ENCODE data around the gene HIC1. TPM values are rescaled to one million over a fixed set of nuclear protein-coding genes. Genes with fewer than 3 reads are reported as not detected.
"Not testable (repeated sequence)": the region's sequence is repeated elsewhere in the genome, so short reads cannot be mapped to it uniquely, and the experiment has no call there.

The HIC1 gene
- total RNA-seq, 1 donor from 2014 or later: 8.8 TPM

DNA sequence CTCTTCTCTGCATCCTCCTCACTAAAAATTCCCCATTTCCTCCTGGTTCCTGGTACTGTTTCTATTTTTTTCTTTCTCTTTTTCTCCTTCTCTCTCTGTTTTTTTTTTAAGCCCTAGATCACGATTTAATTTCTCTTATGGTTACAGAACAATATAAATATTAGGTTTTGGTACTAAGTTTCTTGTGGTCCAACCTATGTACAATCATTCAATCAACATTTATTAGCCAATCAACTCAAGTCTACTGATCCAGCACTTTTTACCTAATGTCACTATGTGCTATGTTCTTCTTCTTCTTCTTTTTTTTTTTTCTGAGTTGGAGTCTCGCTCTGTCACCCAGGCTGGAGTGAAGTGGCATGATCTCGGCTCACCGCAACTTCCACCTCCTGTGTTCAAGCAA lies 42.4 kb upstream of the HIC1 start:
- DNase-seq (ENCODE audit: low spot score): no peak
- Mint-ChIP-seq H3K9me3 (ENCODE audit: low read depth) (no peaks in the 10 kb centered on the region), H3K36me3 (ENCODE audit: low read depth) (no peaks in the 10 kb centered on the region), H3K4me3 (ENCODE audit: unreplicated experiment) (no peak overlapping the region), H3K27me3 (ENCODE audit: low read depth) (peaks cover 4% of the 10 kb centered on the region), H3K27ac (ENCODE audit: unreplicated experiment) (peak overlapping the region; percentile 90), H3K4me1 (ENCODE audit: low read depth) (peaks cover 37% of the 10 kb centered on the region)
- TF ChIP-seq, protein P1, sequence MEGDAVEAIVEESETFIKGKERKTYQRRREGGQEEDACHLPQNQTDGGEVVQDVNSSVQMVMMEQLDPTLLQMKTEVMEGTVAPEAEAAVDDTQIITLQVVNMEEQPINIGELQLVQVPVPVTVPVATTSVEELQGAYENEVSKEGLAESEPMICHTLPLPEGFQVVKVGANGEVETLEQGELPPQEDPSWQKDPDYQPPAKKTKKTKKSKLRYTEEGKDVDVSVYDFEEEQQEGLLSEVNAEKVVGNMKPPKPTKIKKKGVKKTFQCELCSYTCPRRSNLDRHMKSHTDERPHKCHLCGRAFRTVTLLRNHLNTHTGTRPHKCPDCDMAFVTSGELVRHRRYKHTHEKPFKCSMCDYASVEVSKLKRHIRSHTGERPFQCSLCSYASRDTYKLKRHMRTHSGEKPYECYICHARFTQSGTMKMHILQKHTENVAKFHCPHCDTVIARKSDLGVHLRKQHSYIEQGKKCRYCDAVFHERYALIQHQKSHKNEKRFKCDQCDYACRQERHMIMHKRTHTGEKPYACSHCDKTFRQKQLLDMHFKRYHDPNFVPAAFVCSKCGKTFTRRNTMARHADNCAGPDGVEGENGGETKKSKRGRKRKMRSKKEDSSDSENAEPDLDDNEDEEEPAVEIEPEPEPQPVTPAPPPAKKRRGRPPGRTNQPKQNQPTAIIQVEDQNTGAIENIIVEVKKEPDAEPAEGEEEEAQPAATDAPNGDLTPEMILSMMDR (IDR thresholded peaks at IDR 0.05): no peak

- not testable (repeated sequence) for H3K36me3 Mint-ChIP-seq (ENCODE audit: low read depth); H3K4me3 Mint-ChIP-seq (ENCODE audit: unreplicated experiment); DNase-seq (ENCODE audit: low spot score); H3K9me3 Mint-ChIP-seq (ENCODE audit: low read depth)
- H3K4me1 Mint-ChIP-seq (ENCODE audit: low read depth): peaks cover 37% of the 10 kb centered on the region
- H3K27me3 Mint-ChIP-seq (ENCODE audit: low read depth): peaks cover 12% of the 10 kb centered on the region
- peak overlapping the region; percentile 23 for H3K27ac Mint-ChIP-seq (ENCODE audit: unreplicated experiment)
Measured at GRCh38 chr17:2013220-2013993, 41.5 kb upstream of the HIC1 start.

GRCh38 chr17:2013994-2014317 lies 40.9 kb upstream of the HIC1 start:
- Mint-ChIP-seq H3K4me1 (ENCODE audit: low read depth) (peaks cover 37% of the 10 kb centered on the region), H3K27ac (ENCODE audit: unreplicated experiment) (no peak overlapping the region), H3K9me3 (ENCODE audit: low read depth) (no peaks in the 10 kb centered on the region), H3K27me3 (ENCODE audit: low read depth) (peaks cover 18% of the 10 kb centered on the region), H3K36me3 (ENCODE audit: low read depth) (no peaks in the 10 kb centered on the region), H3K4me3 (ENCODE audit: unreplicated experiment) (no peak overlapping the region)
- TF ChIP-seq, protein P1 (IDR thresholded peaks at IDR 0.05): no peak
- no peak for DNase-seq (ENCODE audit: low spot score)

DNA sequence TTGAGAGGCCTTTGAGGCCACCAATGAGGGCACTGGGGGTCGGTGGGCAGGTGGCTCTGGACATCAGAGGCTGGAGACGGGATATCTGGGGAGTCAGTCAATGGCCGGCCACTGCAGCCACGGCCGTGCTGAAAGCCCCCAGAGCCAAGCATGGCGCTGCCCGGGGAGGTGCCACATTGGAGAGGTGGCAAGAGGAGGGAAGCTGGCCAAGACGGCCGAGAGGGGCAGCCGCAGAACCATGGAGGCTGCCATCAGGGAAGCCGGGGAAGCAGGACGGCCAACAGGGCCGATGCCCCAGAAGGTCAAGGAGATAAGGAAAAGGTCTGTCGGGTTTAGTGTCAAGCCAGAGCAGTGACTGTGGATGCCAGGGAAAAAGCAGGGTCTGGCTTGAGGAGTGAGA lies 39.6 kb upstream of the HIC1 start:
- TF ChIP-seq, protein P1 (IDR thresholded peaks at IDR 0.05): no peak

GRCh38 chr17:2016494-2016893 lies 38.4 kb upstream of the HIC1 start:
- DNase-seq (ENCODE audit: low spot score): no peak
- TF ChIP-seq, protein P1 (IDR thresholded peaks at IDR 0.05): no peak
- peaks cover 36% of the 10 kb centered on the region for H3K4me1 Mint-ChIP-seq (ENCODE audit: low read depth)
- no peaks in the 10 kb centered on the region for H3K9me3 Mint-ChIP-seq (ENCODE audit: low read depth)
- H3K27me3 Mint-ChIP-seq (ENCODE audit: low read depth): peaks cover 32% of the 10 kb centered on the region
- H3K4me3 Mint-ChIP-seq (ENCODE audit: unreplicated experiment): no peak overlapping the region
- peaks cover 4% of the 10 kb centered on the region for H3K36me3 Mint-ChIP-seq (ENCODE audit: low read depth)
- H3K27ac Mint-ChIP-seq (ENCODE audit: unreplicated experiment): no peak overlapping the region

More for the DNA sequence above, 39.6 kb upstream of the HIC1 start:
- DNase-seq (ENCODE audit: low spot score): no peak
- Mint-ChIP-seq H3K4me1 (ENCODE audit: low read depth) (peaks cover 37% of the 10 kb centered on the region), H3K27me3 (ENCODE audit: low read depth) (peaks cover 30% of the 10 kb centered on the region), H3K27ac (ENCODE audit: unreplicated experiment) (no peak overlapping the region), H3K9me3 (ENCODE audit: low read depth) (no peaks in the 10 kb centered on the region), H3K4me3 (ENCODE audit: unreplicated experiment) (no peak overlapping the region), H3K36me3 (ENCODE audit: low read depth) (peaks cover 4% of the 10 kb centered on the region)

Measured in chondrocyte (in vitro differentiated cells).